HG03196 (cell line): ENCODE data around the gene DYRK2.
"Not testable (repeated sequence)": the region's sequence is repeated elsewhere in the genome, so short reads cannot be mapped to it uniquely, and the experiment has no call there.

ENCODE experiments used
- ATAC-seq: cut with Tn5 transposase; IDR thresholded peaks from one replicate; pipeline ENCODE4 v1.9.1; 2021; ENCODE audit not compliant: unreplicated experiment

Gene DYRK2

GRCh38 chr12:67669217-67669933, 20.8 kb downstream of the DYRK2 start:
- ATAC-seq = no peak

GRCh38 chr12:67669934-67670631, 21.5 kb downstream of the DYRK2 start:
- no peak for ATAC-seq

- ATAC-seq = no peak
These were observed 22.9 kb downstream of the DYRK2 start for GRCh38 chr12:67671419-67671818.

- ATAC-seq = no peak
These were observed 23.3 kb downstream of the DYRK2 start for GRCh38 chr12:67671892-67672291.

GRCh38 chr12:67672507-67672906, 24.0 kb downstream of the DYRK2 start:
- not testable (repeated sequence) for ATAC-seq

- ATAC-seq = not testable (repeated sequence)
These were observed 25.0 kb downstream of the DYRK2 start for GRCh38 chr12:67673509-67673908.

GRCh38 chr12:67674417-67674816, 25.9 kb downstream of the DYRK2 start:
- ATAC-seq = no peak

- ATAC-seq = no peak
These were observed 28.1 kb downstream of the DYRK2 start for GRCh38 chr12:67676624-67677023.

GRCh38 chr12:67677166-67677565, 28.6 kb downstream of the DYRK2 start:
- ATAC-seq = no peak

- no peak for ATAC-seq
These were observed 32.7 kb downstream of the DYRK2 start for GRCh38 chr12:67681105-67681778.

GRCh38 chr12:67681941-67682620, 33.5 kb downstream of the DYRK2 start:
- ATAC-seq = no peak

GRCh38 chr12:67689385-67689784, 40.8 kb downstream of the DYRK2 start:
- ATAC-seq = no peak

- ATAC-seq = no peak
These were observed 42.1 kb downstream of the DYRK2 start for GRCh38 chr12:67690656-67691055.

- ATAC-seq = no peak
These were observed 42.7 kb downstream of the DYRK2 start for GRCh38 chr12:67691220-67691619.

GRCh38 chr12:67692135-67692534, 43.6 kb downstream of the DYRK2 start:
- ATAC-seq = no peak

- ATAC-seq = peak; percentile 66
These were observed 44.4 kb downstream of the DYRK2 start for GRCh38 chr12:67692966-67693365.

- ATAC-seq = no peak
These were observed 45.3 kb downstream of the DYRK2 start for GRCh38 chr12:67693894-67694293.

GRCh38 chr12:67694306-67694900, 45.9 kb downstream of the DYRK2 start:
- ATAC-seq = no peak

GRCh38 chr12:67695974-67696373, 47.4 kb downstream of the DYRK2 start:
- ATAC-seq = no peak

GRCh38 chr12:67697443-67697842, 48.9 kb downstream of the DYRK2 start:
- ATAC-seq = no peak

GRCh38 chr12:67697967-67698366, 49.4 kb downstream of the DYRK2 start:
- ATAC-seq = no peak
